GM18508 (cell line): ENCODE data around the gene STX19.
"Not testable (repeated sequence)": the region's sequence is repeated elsewhere in the genome, so short reads cannot be mapped to it uniquely, and the experiment has no call there.

ENCODE experiments used
- ATAC-seq: cut with Tn5 transposase; IDR thresholded peaks from one replicate; pipeline ENCODE4 v1.9.1; 2021; ENCODE audit warnings: moderate number of reproducible peaks; ENCODE audit not compliant: insufficient read depth, unreplicated experiment

Gene STX19

GRCh38 chr3:93981649-93982048 lies 46.7 kb downstream of the STX19 start:
- ATAC-seq = no peak

DNA sequence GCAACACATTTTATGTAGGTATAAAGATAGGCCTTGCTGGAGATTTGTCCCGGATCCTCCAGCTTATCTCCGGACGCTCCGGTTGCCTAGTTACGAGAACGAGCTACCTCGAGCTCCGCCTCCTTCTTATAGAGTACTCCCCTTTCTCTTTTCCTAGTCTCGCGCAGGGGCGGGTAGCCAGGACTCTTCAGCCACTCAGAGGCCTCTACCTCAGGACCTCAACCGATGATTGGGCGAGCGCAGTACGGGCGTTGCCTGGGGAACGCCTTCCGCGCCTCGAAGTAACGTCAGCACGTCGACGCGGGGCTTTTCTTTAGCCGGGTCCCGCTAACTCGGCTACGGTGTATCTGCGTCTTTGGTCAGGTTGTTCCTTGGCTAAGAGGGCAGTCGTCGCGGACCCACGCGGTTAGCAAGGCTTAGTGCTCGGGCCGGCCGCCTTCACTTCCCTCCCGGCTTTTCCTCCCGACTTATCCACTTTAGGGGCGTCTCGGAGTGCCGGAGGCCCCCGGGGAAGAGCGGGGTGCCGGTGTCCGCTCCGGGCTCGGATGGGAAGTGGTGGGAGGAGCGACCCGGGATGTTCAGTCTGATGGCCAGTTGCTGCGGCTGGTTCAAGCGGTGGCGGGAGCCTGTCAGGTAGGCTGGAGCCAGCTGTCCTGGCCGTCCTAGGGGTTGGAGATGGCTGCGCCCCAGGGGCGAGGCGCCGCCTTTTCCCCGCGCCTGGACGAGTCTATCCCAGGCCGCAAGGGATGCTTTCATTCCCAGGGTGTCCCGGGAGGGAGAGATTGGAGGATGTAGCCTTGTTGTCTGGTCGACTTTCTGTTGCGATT lies 48.3 kb downstream of the STX19 start, which contains the start of gene ARL13B:
ARL13B (plus strand) TSS at position 306 of the 827 bp plus-strand sequence; CDS start at position 575, 269 bp downstream.
- ATAC-seq = peak; percentile 100

- ATAC-seq = no peak
These were observed 55.0 kb downstream of the STX19 start, which contains the start of gene PROS1 for GRCh38 chr3:93973131-93974126. PROS1 (minus strand) TSS chr3:93973896; CDS start chr3:93973749, 147 bp downstream.

DNA sequence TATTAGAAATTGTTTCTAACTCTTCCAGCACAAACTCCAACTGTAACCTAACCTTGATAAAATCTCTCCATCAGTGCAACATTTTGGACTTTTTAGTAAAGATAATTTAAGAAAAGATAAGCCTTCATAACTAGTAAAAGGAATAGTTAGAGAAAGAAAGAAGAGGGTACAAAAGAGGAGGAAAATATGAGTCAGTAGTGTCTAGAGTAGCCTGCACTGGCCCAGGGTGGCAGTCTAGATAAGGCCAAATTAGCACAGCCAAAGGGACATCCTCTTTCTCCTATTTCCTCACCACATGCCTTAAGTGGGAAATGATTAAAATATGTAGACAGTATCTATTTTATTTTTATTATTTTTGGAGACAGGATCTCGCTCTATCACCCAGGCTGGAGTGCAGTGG lies 58.4 kb downstream of the STX19 start:
- ATAC-seq = no peak

DNA sequence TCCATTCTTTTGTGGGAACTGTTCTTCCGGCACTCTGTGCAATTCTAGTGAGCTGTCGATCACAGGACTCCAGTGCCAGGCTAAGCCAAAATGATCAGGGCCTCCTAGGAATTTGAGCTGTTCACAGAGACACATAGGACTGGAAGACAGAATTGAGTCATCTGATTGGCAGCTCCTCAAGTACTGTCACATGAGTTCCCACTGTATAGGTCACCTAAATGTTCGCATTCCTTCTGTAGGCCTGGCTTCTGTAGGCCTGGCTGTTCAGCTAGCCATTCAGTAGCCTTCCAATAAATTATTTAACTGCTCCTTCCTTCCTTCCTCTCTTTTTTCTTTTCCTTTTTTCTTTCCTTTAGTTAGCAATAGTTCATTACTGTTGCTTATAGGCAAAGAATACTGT lies 59.0 kb downstream of the STX19 start:
- ATAC-seq = no peak

GRCh38 chr3:93965106-93965505 lies 63.3 kb downstream of the STX19 start:
- ATAC-seq = not testable (repeated sequence)
